NCI-H2171 (cell line): ENCODE results near the gene GRIA3.
"Not testable (repeated sequence)": the region's sequence is repeated elsewhere in the genome, so short reads cannot be mapped to it uniquely, and the experiment has no call there.

ENCODE experiments used
- DNase-seq: peaks from one replicate; lab custom pipeline; 2025; lab: John Stamatoyannopoulos, UW

Gene GRIA3

GRCh38 chrX:123464709-123465108 is 280.6 kb downstream of the GRIA3 start:
- no peak for DNase-seq

- DNase-seq, result no peak
Observed at GRCh38 chrX:123468481-123468880, 284.4 kb downstream of the GRIA3 start.

- no peak for DNase-seq
Observed at GRCh38 chrX:123475068-123475724, 291.1 kb downstream of the GRIA3 start.

- no peak for DNase-seq
Observed at GRCh38 chrX:123476611-123477219, 292.6 kb downstream of the GRIA3 start.

GRCh38 chrX:123477673-123478072 is 293.6 kb downstream of the GRIA3 start:
- no peak for DNase-seq

GRCh38 chrX:123481913-123482851 is 298.1 kb downstream of the GRIA3 start:
- peak; percentile 0 for DNase-seq

- no peak for DNase-seq
Observed at GRCh38 chrX:123486297-123486696, 302.2 kb downstream of the GRIA3 start.

GRCh38 chrX:123487236-123487635 is 303.2 kb downstream of the GRIA3 start:
- no peak for DNase-seq

- no peak for DNase-seq
Observed at GRCh38 chrX:123487669-123488068, 303.6 kb downstream of the GRIA3 start.

- no peak for DNase-seq
Observed at GRCh38 chrX:123489011-123489410, 304.9 kb downstream of the GRIA3 start.

- DNase-seq, result no peak
Observed at GRCh38 chrX:123493857-123494256, 309.8 kb downstream of the GRIA3 start.

- no peak for DNase-seq
Observed at GRCh38 chrX:123499787-123500186, 315.7 kb downstream of the GRIA3 start.

GRCh38 chrX:123504047-123504446 is 320.0 kb downstream of the GRIA3 start:
- no peak for DNase-seq

- DNase-seq, result no peak
Observed at GRCh38 chrX:123504630-123505270, 320.7 kb downstream of the GRIA3 start.

GRCh38 chrX:123513585-123514278 is 329.7 kb downstream of the GRIA3 start:
- no peak for DNase-seq

GRCh38 chrX:123514279-123514640 is 330.2 kb downstream of the GRIA3 start:
- DNase-seq, result not testable (repeated sequence)

GRCh38 chrX:123518791-123519190 is 334.7 kb downstream of the GRIA3 start:
- DNase-seq, result no peak

GRCh38 chrX:123525123-123525725 is 341.1 kb downstream of the GRIA3 start:
- no peak for DNase-seq

GRCh38 chrX:123530726-123531125 is 346.6 kb downstream of the GRIA3 start:
- DNase-seq, result not testable (repeated sequence)
